Endometrial microvascular endothelial cells (primary cell): ENCODE data around the gene PRMT2. TPM values are rescaled to one million over a fixed set of nuclear protein-coding genes. Genes with fewer than 3 reads are reported as not detected.
"Not testable (repeated sequence)": the region's sequence is repeated elsewhere in the genome, so short reads cannot be mapped to it uniquely, and the experiment has no call there.

Experiments
- in situ Hi-C: cut with HindIII; loops from 2 replicates; pipeline ENCODE4 v1.10.0; 2017; ENCODE audit warnings: low sequenced_read_pairs, low pct_unique_long_range_greater_than_20kb; ENCODE audit errors: inconsistent ontology term
- total RNA-seq: library from RNA; depleted of rRNA; stranded (reverse); fragments of >200 nt; gene quantifications from one replicate; pipeline ENCODE4 v1.2.3, GENCODE V29; 2015; ENCODE audit errors: inconsistent ontology term

PRMT2 gene
- total RNA-seq, 1 donor from 2014 or later, result 169 TPM

- in situ Hi-C loops, result no loop called here
These were observed 19.4 kb upstream of the PRMT2 start for GRCh38 chr21:46616050-46616449.

- in situ Hi-C loops, result no loop called here
These were observed 18.8 kb upstream of the PRMT2 start for GRCh38 chr21:46616656-46617055.

- in situ Hi-C loops, result no loop called here
These were observed 18.0 kb upstream of the PRMT2 start for GRCh38 chr21:46617267-46618051.

GRCh38 chr21:46618738-46619379 is 16.6 kb upstream of the PRMT2 start:
- in situ Hi-C loops, result no loop called here

- in situ Hi-C loops, result no loop called here
These were observed 15.6 kb upstream of the PRMT2 start for GRCh38 chr21:46619846-46620245.

- in situ Hi-C loops, result no loop called here
These were observed 14.6 kb upstream of the PRMT2 start for GRCh38 chr21:46620846-46621245.

GRCh38 chr21:46621457-46622182 is 13.9 kb upstream of the PRMT2 start:
- in situ Hi-C loops, result no loop called here

- in situ Hi-C loops, result no loop called here
These were observed 13.2 kb upstream of the PRMT2 start for GRCh38 chr21:46622226-46622625.

GRCh38 chr21:46624050-46624449 is 11.4 kb upstream of the PRMT2 start:
- in situ Hi-C loops, result no loop called here

GRCh38 chr21:46625759-46626158 is 9.7 kb upstream of the PRMT2 start:
- in situ Hi-C loops, result no loop called here

- in situ Hi-C loops, result no loop called here
These were observed 8.9 kb upstream of the PRMT2 start for GRCh38 chr21:46626536-46626935.

- in situ Hi-C loops, result no loop called here
These were observed 8.4 kb upstream of the PRMT2 start for GRCh38 chr21:46626975-46627501.

- in situ Hi-C loops, result no loop called here
These were observed 7.7 kb upstream of the PRMT2 start for GRCh38 chr21:46627726-46628125.

GRCh38 chr21:46628868-46629267 is 6.6 kb upstream of the PRMT2 start:
- in situ Hi-C loops, result no loop called here

GRCh38 chr21:46630915-46631314 is 4.6 kb upstream of the PRMT2 start:
- in situ Hi-C loops, result not testable (repeated sequence)

- in situ Hi-C loops, result no loop called here
These were observed 1.9 kb upstream of the PRMT2 start for GRCh38 chr21:46633566-46633965.

- in situ Hi-C loops, result no loop called here
These were observed 1.0 kb upstream of the PRMT2 start for GRCh38 chr21:46634427-46634826.

- in situ Hi-C loops, result no loop called here
These were observed 529 bp upstream of the PRMT2 start for GRCh38 chr21:46634966-46635323.

- in situ Hi-C loops, result no loop called here
These were observed 673 bp downstream of the PRMT2 start for GRCh38 chr21:46636181-46636512.
